ENCODE results near the gene INTS15.

INTS15 gene

DNA sequence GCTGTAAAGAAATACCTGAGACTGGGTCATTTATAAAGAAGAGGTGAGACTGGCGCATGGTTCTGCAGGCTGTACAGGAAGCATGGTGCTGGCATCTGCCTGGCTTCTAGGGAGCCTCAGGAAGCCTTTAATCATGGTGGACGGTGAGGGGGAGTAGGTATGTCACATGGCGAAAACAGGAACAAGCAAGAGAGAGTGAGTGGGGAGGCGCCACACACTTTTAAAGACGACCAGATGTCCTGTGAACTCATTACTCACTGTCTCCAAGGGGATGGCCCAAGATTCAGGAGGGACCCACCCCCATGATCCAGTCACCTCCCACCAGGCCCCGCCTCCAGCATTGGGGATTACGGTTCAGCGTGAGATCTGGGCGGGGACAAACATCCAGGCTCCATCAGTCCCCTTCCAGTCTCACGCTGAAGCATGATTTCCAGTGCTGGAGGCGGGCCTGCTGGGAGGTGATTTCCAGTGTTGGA, 50.5 kb downstream of the INTS15 start:
- DNase-seq (peak; percentile 50), ATAC-seq (peak; percentile 34)
- H3K4me3 Mint-ChIP-seq = no peak overlapping the region
- no peaks in the 10 kb centered on the region for H3K27me3 Mint-ChIP-seq
- peaks cover 28% of the 10 kb centered on the region for H3K36me3 Mint-ChIP-seq (ENCODE audit: low read depth)
- peaks cover 29% of the 10 kb centered on the region for H3K4me1 Mint-ChIP-seq
- no peaks in the 10 kb centered on the region for H3K9me3 Mint-ChIP-seq
- peak overlapping the region; percentile 39 for H3K27ac Mint-ChIP-seq

DNA sequence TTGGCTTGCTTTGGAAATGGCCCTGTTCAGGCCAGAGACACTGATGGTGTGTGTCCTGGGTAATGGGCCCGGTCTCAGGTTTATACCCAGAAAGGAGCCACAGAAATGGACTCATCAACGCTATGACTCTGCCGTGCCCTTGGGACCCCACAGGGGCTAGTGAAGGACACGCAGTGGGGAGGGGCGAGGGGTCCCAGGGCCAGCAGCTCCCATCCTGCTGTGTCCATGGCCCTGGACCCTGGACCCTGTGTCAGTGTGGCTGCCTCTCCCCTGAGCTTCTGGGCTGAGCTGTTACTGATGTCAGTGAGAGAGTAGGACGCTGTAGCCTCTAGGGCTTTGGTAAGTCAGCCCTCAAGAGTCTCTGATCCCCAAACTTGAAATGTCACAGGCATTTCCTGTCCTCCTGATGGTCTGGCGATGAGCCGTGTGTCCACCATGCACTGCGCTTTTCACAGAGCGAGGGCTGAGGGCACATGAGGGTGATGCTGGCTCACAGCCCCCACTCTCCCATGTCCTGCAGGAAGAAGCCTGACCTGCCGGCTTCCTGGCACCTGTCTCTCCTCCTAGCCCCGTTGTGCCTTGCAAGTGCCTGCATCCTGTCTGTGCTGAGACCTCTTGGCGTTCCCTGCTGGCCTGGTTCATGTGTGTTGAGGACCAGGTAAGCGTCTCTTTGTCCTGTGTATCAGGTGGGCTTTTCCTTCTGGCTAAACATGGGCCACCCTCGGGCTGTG, 51.6 kb downstream of the INTS15 start:
- H3K27ac Mint-ChIP-seq = no peak overlapping the region
- no peaks in the 10 kb centered on the region for H3K9me3 Mint-ChIP-seq
- no peaks in the 10 kb centered on the region for H3K27me3 Mint-ChIP-seq
- H3K36me3 Mint-ChIP-seq (ENCODE audit: low read depth) = peaks cover 31% of the 10 kb centered on the region
- ATAC-seq = no peak
- H3K4me1 Mint-ChIP-seq = peaks cover 25% of the 10 kb centered on the region
- no peak overlapping the region for H3K4me3 Mint-ChIP-seq
- no peak for DNase-seq

DNA sequence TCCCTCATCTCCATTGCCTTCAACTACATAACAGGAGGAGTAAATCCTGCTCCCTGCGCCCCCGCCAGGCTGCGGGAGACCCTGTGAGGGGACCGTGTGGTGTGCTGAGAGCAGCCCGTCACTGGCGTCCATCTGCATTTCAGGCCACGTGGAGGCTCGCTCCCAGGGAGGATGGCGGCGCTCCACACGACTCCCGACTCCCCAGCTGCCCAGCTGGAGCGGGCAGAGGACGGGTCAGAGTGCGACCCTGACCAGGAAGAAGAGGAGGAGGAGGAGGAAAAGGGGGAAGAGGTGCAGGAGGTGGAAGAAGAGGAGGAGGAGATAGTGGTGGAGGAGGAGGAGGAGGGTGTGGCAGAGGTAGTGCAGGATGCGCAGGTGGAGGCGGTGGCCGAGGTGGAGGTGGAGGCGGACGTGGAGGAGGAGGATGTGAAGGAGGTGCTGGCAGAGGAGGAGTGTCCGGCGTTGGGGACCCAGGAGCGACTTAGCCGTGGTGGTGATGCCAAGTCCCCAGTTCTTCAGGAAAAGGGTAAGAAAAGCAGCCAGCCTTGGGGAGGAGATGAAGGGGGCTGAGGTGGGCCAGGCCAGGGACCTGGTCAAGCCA, 52.5 kb downstream of the INTS15 start:
- H3K27me3 Mint-ChIP-seq = no peaks in the 10 kb centered on the region
- no peak overlapping the region for H3K4me3 Mint-ChIP-seq
- no peak overlapping the region for H3K27ac Mint-ChIP-seq
- ATAC-seq = no peak
- no peak for DNase-seq
- peaks cover 25% of the 10 kb centered on the region for H3K4me1 Mint-ChIP-seq
- peaks cover 33% of the 10 kb centered on the region for H3K36me3 Mint-ChIP-seq (ENCODE audit: low read depth)
- no peaks in the 10 kb centered on the region for H3K9me3 Mint-ChIP-seq

DNA sequence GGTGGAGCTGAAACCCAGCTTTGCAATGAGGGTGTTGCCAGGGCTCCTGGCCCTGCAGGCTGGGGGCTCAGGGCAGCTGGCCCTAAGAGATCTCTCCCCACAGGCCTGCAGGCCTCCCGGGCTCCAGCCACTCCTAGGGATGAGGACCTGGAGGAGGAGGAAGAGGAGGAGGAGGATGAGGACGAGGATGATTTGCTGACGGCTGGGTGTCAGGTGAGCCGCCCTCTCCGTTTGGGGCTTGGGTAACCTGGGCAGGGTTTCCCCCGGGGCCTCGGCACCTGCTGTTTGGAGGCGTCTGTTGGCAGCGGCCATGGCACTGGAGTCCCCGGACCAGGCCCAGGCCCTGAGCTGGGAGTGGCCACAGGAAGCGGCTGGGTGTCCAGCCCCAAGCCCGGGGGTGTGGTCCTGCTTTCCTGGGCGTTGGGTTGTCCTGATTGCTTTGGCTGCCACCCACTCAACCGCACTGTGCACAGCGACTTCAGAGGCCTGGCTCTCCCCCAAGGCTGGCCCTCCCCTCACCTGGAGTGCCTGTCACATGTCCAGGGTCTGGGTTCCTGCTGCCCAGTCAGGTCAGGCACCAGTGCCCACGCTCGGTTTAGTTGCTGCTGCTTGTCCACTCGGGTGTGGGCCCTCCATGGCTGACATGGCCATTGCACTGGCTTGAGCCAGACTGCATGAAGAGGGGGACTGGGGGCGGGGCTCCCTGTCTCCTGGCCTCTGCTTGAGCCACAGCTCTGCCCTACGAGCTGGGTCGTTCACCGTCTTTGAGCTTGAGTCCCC, 53.2 kb downstream of the INTS15 start:
- H3K4me1 Mint-ChIP-seq = peaks cover 22% of the 10 kb centered on the region
- H3K36me3 Mint-ChIP-seq (ENCODE audit: low read depth) = peaks cover 36% of the 10 kb centered on the region
- no peaks in the 10 kb centered on the region for H3K9me3 Mint-ChIP-seq
- DNase-seq (no peak), ATAC-seq (no peak)
- no peak overlapping the region for H3K27ac Mint-ChIP-seq
- H3K27me3 Mint-ChIP-seq = no peaks in the 10 kb centered on the region
- no peak overlapping the region for H3K4me3 Mint-ChIP-seq

DNA sequence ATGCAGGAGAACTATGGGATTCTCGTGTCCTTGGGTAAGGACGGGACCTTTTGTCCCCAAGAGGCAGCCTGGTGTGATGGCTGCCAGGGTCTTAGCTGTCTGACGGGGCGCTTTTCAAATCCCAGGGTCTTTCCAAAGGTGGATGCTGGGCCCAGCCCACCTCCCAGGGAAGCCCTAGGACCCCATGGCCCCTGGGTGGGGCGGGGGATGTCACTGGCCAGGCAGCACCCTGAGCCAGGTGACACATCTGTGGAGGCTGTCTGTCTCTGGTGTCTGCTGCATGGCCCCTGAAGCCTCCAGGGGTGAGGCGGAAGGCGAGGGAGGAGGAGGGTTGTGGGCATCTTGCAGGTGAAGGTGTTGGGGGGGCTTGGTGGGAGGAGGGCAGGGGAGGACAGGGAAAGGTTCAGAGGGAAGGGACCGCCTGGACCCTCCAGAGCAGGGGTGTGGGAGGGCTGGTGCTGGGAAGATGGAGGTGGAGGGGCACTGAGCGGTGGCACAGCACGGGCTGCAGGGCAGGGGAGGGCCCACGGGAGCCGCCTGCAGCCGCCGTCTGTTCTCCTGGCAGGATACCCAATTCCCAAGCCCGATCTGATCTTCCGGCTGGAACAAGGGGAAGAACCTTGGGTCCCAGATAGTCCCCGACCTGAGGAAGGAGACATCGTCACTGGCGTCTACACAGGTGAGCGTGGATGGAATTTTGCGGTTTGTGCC, 54.2 kb downstream of the INTS15 start:
- no peak for DNase-seq
- Mint-ChIP-seq H3K9me3 (no peaks in the 10 kb centered on the region), H3K36me3 (ENCODE audit: low read depth) (peaks cover 36% of the 10 kb centered on the region)

DNA sequence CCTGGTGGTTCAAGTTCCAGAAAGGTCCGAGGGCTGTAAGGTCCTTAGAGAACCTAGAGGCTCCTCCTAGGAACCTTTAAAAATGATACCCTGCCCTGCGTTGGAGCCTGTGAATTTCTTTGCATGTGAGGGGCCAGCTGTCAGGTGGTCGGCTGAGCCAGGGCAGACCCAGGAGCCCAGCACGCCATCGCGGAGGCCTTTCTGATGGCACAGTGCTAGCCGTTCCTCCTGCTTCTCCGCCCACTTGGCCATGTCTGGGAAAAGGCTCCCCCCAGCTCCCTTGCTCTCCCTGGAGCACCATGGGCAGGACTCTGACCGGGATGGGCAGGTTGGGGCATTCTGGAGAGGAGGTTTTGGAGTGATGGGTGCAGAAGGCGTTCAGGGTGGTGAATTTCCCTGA, 54.9 kb downstream of the INTS15 start:
- ATAC-seq = no peak
- Mint-ChIP-seq H3K4me3 (no peak overlapping the region), H3K27me3 (no peaks in the 10 kb centered on the region), H3K9me3 (no peaks in the 10 kb centered on the region), H3K36me3 (ENCODE audit: low read depth) (peaks cover 31% of the 10 kb centered on the region), H3K27ac (no peak overlapping the region), H3K4me1 (peaks cover 6% of the 10 kb centered on the region)
- DNase-seq = no peak

More for the DNA sequence above, 54.2 kb downstream of the INTS15 start:
- Mint-ChIP-seq H3K4me1 (peaks cover 12% of the 10 kb centered on the region), H3K27ac (no peak overlapping the region), H3K4me3 (no peak overlapping the region), H3K27me3 (no peaks in the 10 kb centered on the region)
- ATAC-seq = no peak

DNA sequence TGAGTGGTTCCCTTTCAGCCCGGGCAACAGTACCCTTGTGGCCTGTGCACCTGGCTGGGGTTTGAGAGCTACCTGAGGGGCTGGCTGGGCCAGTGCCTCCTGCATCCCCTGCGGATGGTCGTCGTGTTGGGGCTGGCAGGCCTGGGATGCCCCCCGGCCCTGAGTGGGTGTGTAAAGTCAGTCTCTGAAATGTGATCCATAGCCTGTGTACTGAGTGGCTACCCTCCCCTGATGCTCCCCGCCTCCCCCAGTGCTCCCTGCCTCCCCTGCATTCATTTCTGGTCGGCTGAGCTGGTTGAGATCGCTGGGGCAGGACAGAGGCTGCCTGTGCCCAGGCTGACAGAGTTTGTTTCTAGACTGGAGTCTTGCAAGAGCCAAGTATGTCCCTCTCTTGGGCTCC, 56.6 kb downstream of the INTS15 start:
- DNase-seq (no peak), ATAC-seq (no peak)
- Mint-ChIP-seq H3K36me3 (ENCODE audit: low read depth) (peaks cover 39% of the 10 kb centered on the region), H3K4me3 (no peak overlapping the region), H3K4me1 (no peaks in the 10 kb centered on the region), H3K9me3 (peaks cover 4% of the 10 kb centered on the region), H3K27ac (no peak overlapping the region), H3K27me3 (no peaks in the 10 kb centered on the region)

DNA sequence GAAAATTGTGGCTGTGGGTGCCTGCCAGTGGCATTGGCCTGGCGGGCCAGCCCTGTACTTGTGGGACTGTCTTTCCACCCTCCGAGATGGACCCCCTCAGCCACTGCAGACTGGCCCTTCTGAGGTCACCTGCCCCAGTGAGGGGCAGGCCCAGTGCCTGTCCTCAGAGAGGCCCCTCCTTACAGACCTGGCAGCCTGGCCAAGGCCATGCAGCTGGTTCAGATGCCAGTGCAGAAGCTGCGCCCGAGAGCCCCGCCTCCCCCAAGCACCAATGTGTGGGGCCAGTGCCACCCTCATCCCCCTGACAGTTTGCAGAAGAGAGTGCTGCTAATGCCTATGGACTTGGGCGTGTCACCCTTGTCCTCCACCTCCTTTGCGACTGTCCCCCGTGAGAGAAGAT, 57.3 kb downstream of the INTS15 start:
- ATAC-seq (no peak), DNase-seq (no peak)
- H3K4me3 Mint-ChIP-seq = no peak overlapping the region
- peaks cover 40% of the 10 kb centered on the region for H3K36me3 Mint-ChIP-seq (ENCODE audit: low read depth)
- H3K9me3 Mint-ChIP-seq = peaks cover 4% of the 10 kb centered on the region
- H3K27ac Mint-ChIP-seq = no peak overlapping the region
- no peaks in the 10 kb centered on the region for H3K4me1 Mint-ChIP-seq
- no peaks in the 10 kb centered on the region for H3K27me3 Mint-ChIP-seq

DNA sequence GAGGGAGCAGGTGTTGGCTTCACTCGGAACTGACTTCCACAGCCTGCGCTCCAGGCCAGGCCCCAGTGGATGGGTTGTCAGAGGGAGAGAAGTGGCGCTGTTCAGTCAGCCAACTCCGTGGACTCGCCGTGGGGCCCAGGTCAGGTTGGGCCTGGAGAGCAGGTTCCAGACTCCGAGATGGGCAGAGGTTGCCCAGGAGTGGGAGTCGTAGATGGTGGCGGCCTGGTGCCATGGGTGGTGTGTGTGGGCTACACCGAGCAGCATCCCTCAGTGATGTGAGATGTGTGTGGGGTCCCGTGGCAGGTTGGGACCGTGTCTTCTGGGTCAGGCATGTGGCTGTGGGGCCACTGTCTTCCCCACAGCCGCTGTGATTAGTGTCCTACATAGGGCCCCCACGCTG, 57.7 kb downstream of the INTS15 start:
- no peaks in the 10 kb centered on the region for H3K27me3 Mint-ChIP-seq
- no peak overlapping the region for H3K27ac Mint-ChIP-seq
- peaks cover 41% of the 10 kb centered on the region for H3K36me3 Mint-ChIP-seq (ENCODE audit: low read depth)
- H3K4me1 Mint-ChIP-seq = no peaks in the 10 kb centered on the region
- no peak overlapping the region for H3K4me3 Mint-ChIP-seq
- no peak for DNase-seq
- no peak for ATAC-seq
- H3K9me3 Mint-ChIP-seq = peaks cover 4% of the 10 kb centered on the region

DNA sequence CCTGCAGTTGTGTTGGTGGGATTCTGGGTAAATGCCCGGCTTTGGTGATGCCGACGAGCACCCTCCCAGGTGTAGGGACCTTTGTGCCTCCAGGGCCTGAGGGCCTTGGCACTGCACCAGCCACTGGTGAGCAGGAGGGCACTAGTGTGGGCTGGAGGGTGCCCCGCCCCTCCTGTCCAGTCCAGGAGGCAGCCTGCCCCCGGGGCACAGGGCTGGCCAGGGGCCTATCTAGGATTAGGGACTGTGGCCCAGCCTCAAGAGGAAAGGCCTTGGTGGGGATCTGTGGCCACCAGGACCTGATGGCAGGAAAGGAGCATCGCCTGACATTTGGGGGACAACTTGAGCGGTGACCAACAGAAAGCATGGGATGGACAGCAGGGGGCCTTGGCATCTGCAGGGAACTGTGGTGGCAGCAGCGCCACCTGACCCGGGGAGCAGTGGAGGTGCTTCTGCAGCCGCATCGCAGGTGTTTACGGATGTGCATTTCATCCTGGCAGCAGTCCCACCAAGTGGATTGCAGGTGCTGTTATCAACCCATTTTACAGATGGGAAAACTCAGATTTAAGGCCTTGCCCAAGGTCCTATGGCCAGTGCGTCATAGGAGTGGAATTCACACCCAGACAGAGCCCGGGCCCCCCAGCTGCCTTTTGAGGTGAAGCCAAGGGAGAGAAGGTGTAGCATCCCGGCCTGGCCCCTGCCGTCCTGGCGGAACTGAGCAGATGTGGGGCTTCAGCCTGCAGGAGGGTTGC, 58.4 kb downstream of the INTS15 start:
- ATAC-seq = no peak
- no peaks in the 10 kb centered on the region for H3K27me3 Mint-ChIP-seq
- H3K4me3 Mint-ChIP-seq = no peak overlapping the region
- DNase-seq = no peak
- H3K36me3 Mint-ChIP-seq (ENCODE audit: low read depth) = peaks cover 37% of the 10 kb centered on the region
- H3K4me1 Mint-ChIP-seq = no peaks in the 10 kb centered on the region
- peaks cover 4% of the 10 kb centered on the region for H3K9me3 Mint-ChIP-seq
- H3K27ac Mint-ChIP-seq = no peak overlapping the region

DNA sequence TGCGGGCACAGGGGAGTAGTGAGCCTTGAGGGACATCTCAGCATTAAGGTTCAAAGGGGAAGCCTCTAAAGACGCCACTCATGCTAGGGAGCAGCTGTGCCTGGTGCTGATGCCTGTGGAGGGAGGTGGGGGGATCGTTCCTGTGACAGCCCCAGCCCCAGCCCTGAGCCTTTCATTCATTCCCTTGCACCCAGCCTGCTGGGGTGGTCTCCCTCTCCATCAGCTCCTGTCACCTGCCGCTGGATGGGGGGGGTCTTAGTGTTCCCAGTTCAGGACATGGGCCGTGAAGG, 58.9 kb downstream of the INTS15 start:
- H3K27ac Mint-ChIP-seq = no peak overlapping the region
- no peak for ATAC-seq
- H3K4me1 Mint-ChIP-seq = no peaks in the 10 kb centered on the region
- H3K27me3 Mint-ChIP-seq = no peaks in the 10 kb centered on the region
- H3K9me3 Mint-ChIP-seq = peaks cover 4% of the 10 kb centered on the region
- no peak for DNase-seq
- H3K36me3 Mint-ChIP-seq (ENCODE audit: low read depth) = peaks cover 35% of the 10 kb centered on the region
- H3K4me3 Mint-ChIP-seq = no peak overlapping the region

DNA sequence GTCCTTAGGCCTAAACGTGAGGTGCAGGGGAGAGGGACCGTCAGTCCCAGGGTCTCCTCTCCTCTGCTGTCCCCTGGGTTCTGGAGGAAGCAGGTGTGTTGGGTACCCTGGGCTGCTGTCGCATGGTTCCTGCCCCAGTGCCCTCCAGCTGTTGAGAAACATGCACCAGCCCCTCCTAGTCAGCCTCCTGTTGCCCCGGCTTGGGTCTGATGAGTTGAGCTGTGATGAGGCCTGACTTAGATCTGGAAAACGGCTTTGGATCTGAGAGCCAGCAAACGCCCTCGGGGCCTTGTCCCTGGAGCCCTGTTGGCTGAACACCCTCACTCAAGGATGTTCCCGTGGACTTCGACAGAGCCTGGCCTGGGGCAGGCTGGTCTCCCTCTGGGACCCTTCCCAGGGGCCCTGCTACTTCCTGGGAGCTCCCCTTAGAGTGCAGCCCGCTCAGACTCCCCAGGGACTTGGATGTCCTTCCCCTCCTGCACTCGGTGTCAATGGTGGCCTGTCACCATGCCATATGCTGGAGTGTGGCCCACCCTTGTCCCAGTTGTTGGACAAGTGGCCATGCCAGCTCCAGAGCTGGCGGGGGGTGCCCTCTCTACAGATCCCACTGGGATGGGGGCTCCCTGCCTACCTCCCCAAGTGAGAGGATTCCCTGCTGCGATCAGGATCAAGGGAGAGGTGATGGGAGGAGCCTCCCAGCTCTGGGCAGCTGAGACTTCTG, 59.6 kb downstream of the INTS15 start:
- DNase-seq = no peak

DNA sequence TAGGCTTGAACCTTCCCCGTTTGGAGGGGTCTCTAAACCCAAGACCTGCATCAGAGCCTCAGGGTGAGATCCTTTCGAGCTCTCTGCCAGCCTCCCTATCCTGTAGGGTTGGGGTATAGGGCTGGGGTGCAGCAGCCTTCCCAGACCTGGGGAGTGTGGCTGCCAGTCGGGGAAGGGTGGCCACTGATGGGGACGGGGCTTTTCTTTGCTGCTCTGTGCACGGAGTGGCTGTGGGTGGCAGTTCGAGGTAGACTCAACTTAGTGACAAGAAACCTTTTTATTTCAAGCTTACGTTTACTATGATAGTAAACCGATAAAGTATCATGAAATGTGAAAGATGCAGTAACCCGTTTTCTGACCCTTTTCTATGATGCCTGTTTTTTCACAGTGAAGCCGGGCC, 60.3 kb downstream of the INTS15 start:
- Mint-ChIP-seq H3K4me1 (no peaks in the 10 kb centered on the region), H3K4me3 (no peak overlapping the region), H3K9me3 (peaks cover 4% of the 10 kb centered on the region), H3K27me3 (no peaks in the 10 kb centered on the region), H3K36me3 (ENCODE audit: low read depth) (peaks cover 39% of the 10 kb centered on the region), H3K27ac (no peak overlapping the region)
- ATAC-seq (no peak), DNase-seq (no peak)

More for the DNA sequence above, 59.6 kb downstream of the INTS15 start:
- H3K27ac Mint-ChIP-seq = no peak overlapping the region
- no peaks in the 10 kb centered on the region for H3K4me1 Mint-ChIP-seq
- peaks cover 35% of the 10 kb centered on the region for H3K36me3 Mint-ChIP-seq (ENCODE audit: low read depth)
- H3K9me3 Mint-ChIP-seq = peaks cover 4% of the 10 kb centered on the region
- ATAC-seq = no peak
- no peaks in the 10 kb centered on the region for H3K27me3 Mint-ChIP-seq
- no peak overlapping the region for H3K4me3 Mint-ChIP-seq
